HG02885 (cell line): Measurements from ENCODE around the gene PPDPF.
"Not testable (repeated sequence)": the region's sequence is repeated elsewhere in the genome, so short reads cannot be mapped to it uniquely, and the experiment has no call there.

Source experiments
- ATAC-seq: cut with Tn5 transposase; IDR thresholded peaks from one replicate; pipeline ENCODE4 v1.9.1; 2021; ENCODE audit warnings: mild to moderate bottlenecking; ENCODE audit not compliant: unreplicated experiment, poor library complexity

The PPDPF gene, protein sequence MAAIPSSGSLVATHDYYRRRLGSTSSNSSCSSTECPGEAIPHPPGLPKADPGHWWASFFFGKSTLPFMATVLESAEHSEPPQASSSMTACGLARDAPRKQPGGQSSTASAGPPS

GRCh38 chr20:63520504-63520933 is at the start of gene PPDPF:
TSS of gene PPDPF (plus strand) at chr20:63520765. CDS start at chr20:63521309, 544 bp downstream.
- ATAC-seq = peak; percentile 81

GRCh38 chr20:63471002-63471716 is 49.4 kb upstream of the PPDPF start:
- no peak for ATAC-seq

GRCh38 chr20:63471717-63471980 is 48.9 kb upstream of the PPDPF start:
- ATAC-seq = no peak

GRCh38 chr20:63471981-63472831 is 48.4 kb upstream of the PPDPF start, which contains the start of gene KCNQ2:
TSS of gene KCNQ2 (minus strand) at chr20:63472655. CDS start at chr20:63472463, 192 bp downstream.
- no peak for ATAC-seq

DNA sequence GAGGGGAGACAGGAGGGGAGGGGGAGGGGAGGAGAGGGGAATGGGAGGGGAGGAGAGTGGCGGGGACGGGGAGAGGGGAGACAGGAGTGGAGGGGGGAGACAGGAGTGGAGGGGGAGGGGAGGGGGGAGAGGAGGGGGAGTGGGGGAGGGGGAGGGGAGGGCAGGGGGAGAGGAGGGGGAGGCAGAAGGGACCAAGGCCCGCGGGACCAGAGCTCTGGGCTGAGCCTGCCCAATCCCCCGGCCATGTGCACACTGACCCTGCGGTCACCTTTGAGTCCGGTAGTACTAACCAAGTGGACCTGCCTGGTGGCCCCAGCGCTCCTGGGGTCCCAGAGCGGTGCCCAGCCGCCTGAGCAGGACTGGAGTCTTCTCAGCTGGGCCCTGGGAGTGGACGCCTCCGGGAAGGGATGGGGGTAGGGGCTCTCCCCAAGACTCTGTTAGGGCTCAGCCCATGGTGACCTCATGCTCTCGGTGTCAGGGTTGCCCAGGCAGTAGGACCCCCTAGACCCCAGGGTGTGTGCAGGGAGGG is 47.6 kb upstream of the PPDPF start:
- ATAC-seq = no peak

DNA sequence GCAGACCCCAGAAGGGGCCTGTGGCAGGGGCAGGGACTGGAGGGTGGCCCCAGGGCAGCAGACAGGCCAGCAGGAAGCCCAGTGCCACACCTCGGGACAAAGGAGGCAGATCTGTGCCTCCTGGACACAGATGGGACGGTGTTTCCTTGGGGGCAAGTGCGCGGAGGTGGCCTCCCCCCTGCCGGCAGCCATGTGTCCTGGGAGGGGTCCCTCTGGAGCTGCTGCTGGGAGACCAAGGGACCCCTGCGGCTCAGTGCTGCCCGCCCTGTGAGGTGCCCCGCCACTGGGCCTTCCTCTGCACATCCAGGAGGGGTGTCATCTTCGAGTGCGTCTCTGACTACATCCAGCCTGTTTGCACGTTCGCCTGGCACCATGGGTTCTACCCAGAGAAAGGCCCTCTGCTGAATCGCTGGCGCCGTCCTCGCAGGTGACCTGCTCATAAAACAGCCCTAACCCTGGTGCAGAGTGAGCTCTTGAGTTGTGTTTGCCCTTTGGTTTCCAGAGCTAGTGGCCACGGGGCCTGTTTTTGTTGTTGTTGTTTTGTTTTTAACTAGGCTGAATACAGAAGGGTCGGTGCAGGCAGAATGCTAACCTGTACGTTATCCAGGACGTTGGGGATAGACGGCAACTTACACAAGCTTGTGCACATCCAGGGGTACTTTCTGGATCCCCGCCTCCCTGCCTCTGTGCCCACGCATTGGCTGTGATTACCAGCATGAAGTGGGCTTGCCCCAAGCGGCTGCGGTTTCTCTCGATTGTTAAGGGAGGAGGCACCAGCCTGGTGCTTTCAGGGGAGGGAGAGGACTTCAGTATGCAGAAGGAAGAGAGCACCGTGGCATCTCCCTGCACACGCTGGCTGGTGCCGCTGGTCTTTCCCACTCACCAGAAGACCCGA is 46.8 kb upstream of the PPDPF start:
- no peak for ATAC-seq

- no peak for ATAC-seq
Observed at GRCh38 chr20:63475209-63475608, 45.4 kb upstream of the PPDPF start.

GRCh38 chr20:63477061-63477616 is 43.4 kb upstream of the PPDPF start:
- ATAC-seq = no peak

GRCh38 chr20:63477944-63478343 is 42.6 kb upstream of the PPDPF start:
- ATAC-seq = no peak

GRCh38 chr20:63478346-63479302 is 41.9 kb upstream of the PPDPF start:
- no peak for ATAC-seq

GRCh38 chr20:63479695-63480419 is 40.7 kb upstream of the PPDPF start:
- ATAC-seq = not testable (repeated sequence)

DNA sequence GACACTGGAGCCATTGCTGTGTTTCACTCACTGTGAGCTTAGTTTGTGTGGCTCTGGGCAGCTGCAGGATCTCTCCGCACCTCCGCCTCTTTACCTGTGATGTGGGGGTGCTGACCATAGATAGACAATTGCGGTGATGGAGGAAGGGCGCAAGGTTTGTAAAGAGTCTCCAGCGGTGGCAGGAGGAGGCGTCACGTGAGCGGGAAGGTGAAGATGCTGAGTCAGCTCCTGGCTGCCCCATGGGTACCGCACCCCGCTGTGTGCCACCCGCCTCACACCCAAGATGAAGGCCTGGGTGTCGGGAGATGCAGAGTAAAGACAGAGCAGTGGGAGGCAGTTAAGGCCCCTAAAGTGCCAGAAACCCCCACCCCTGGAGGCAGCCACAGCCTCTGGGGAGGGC is 39.1 kb upstream of the PPDPF start:
- ATAC-seq = no peak

DNA sequence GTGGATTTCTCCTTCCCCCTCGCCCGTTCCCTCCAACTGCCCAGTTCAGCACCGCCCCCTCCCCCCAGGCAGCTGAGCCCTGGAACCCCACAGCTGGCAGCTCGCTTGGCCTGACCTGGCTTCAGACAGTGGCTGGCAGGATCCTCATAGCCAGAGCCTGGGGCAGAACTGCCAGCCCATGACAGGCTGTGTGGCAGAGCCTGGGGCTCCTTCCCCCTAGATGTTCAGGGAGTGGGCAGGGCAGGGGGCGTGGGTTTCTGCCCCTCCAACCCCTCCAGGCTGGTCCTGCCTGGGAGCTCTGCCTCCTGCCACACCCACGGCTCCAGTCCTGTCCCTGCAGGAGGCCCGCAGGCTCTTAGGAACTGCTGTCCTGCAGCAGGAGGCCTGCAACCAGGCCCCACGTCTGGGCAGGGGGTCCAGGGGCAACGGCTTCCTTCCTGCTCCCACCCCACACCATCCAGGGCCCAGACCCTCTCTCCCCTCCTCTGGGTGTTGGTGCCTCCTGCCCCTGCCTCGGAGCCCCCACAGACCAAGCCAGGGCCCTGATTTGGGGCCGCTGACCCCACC is 38.5 kb upstream of the PPDPF start:
- no peak for ATAC-seq

DNA sequence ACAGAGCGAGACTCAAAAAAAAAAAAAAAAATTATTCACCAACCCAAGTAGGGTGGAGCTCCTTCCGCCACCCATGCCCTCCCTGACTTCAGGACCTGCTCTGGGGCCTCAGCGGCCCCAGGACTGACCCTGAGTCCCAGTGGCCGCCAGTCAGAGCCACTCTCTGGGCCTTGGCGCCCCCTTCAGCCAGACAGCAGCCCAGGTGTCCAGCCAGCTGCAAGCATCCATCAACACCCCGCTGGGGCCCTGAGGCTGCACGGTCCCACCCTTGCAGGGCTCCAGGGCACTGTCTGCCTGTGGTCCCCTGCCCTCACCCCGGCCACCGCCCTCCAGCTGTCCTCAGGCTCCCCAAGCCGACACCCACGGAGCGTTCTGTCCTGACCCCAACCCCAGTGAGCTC is 36.7 kb upstream of the PPDPF start:
- ATAC-seq = no peak

GRCh38 chr20:63484236-63484635 is 36.3 kb upstream of the PPDPF start:
- no peak for ATAC-seq

GRCh38 chr20:63484651-63485403 is 35.7 kb upstream of the PPDPF start:
- ATAC-seq = no peak

GRCh38 chr20:63486300-63486855 is 34.2 kb upstream of the PPDPF start:
- no peak for ATAC-seq
